Measurements from ENCODE around the gene SDSL.

Gene SDSL

GRCh38 chr12:113440336-113440735 lies 18.2 kb downstream of the SDSL start:
- Histone ChIP-seq H3K36me3 (ENCODE audit: control insufficient read depth, insufficient read depth, low read length) (no peaks in the 10 kb centered on the region), H3K27me3 (replicated peaks; ENCODE audit: control insufficient read depth, insufficient read depth, low read length) (peaks cover 2% of the 10 kb centered on the region), H3K4me3 (replicated peaks; ENCODE audit: low read depth, low read length) (no peak overlapping the region)
- no peak for TF ChIP-seq CTCF (IDR thresholded peaks at IDR 0.05; ENCODE audit: insufficient read depth, low read length, poor library complexity, severe bottlenecking)
- DNase-seq (ENCODE audit: extremely low read depth, insufficient read length): no peak

- no peak for DNase-seq (ENCODE audit: extremely low read depth, insufficient read length)
- H3K4me3 ChIP-seq (replicated peaks; ENCODE audit: low read depth, low read length): no peak overlapping the region
- H3K27me3 ChIP-seq (replicated peaks; ENCODE audit: control insufficient read depth, insufficient read depth, low read length): peaks cover 2% of the 10 kb centered on the region
- no peaks in the 10 kb centered on the region for H3K36me3 ChIP-seq (ENCODE audit: control insufficient read depth, insufficient read depth, low read length)
- TF ChIP-seq CTCF (IDR thresholded peaks at IDR 0.05; ENCODE audit: insufficient read depth, low read length, poor library complexity, severe bottlenecking): no peak
Observed at GRCh38 chr12:113440947-113441782, 19.0 kb downstream of the SDSL start.

- Histone ChIP-seq H3K27me3 (replicated peaks; ENCODE audit: control insufficient read depth, insufficient read depth, low read length) (no peaks in the 10 kb centered on the region; the same call in 1 of the 2 replicates), H3K36me3 (ENCODE audit: control insufficient read depth, insufficient read depth, low read length) (no peaks in the 10 kb centered on the region), H3K4me3 (replicated peaks; ENCODE audit: low read depth, low read length) (no peak overlapping the region)
- no peak for TF ChIP-seq CTCF (IDR thresholded peaks at IDR 0.05; ENCODE audit: insufficient read depth, low read length, poor library complexity, severe bottlenecking)
- DNase-seq (ENCODE audit: extremely low read depth, insufficient read length): no peak
Observed at GRCh38 chr12:113443030-113443539, 20.9 kb downstream of the SDSL start.

GRCh38 chr12:113445544-113446171 lies 23.5 kb downstream of the SDSL start:
- no peak for DNase-seq (ENCODE audit: extremely low read depth, insufficient read length)

GRCh38 chr12:113448873-113449272 lies 26.7 kb downstream of the SDSL start:
- no peaks in the 10 kb centered on the region for H3K36me3 ChIP-seq (ENCODE audit: control insufficient read depth, insufficient read depth, low read length)
- H3K27me3 ChIP-seq (replicated peaks; ENCODE audit: control insufficient read depth, insufficient read depth, low read length): 0 out of 2 replicates have a peak, but pooled peaks cover 1% of the 10 kb centered on the region
- no peak for DNase-seq (ENCODE audit: extremely low read depth, insufficient read length)
- H3K4me3 ChIP-seq (replicated peaks; ENCODE audit: low read depth, low read length): no peak overlapping the region
- no peak for TF ChIP-seq CTCF (IDR thresholded peaks at IDR 0.05; ENCODE audit: insufficient read depth, low read length, poor library complexity, severe bottlenecking)

More at GRCh38 chr12:113445544-113446171, 23.5 kb downstream of the SDSL start:
- H3K4me3 ChIP-seq (replicated peaks; ENCODE audit: low read depth, low read length): no peak overlapping the region
- TF ChIP-seq CTCF (IDR thresholded peaks at IDR 0.05; ENCODE audit: insufficient read depth, low read length, poor library complexity, severe bottlenecking): no peak
- H3K27me3 ChIP-seq (replicated peaks; ENCODE audit: control insufficient read depth, insufficient read depth, low read length): 0 out of 2 replicates have a peak, but pooled peaks cover 1% of the 10 kb centered on the region
- no peaks in the 10 kb centered on the region for H3K36me3 ChIP-seq (ENCODE audit: control insufficient read depth, insufficient read depth, low read length)
